GM10266 (cell line): Measurements from ENCODE around the gene ZSWIM4.

Experiments used
- DNase-seq: peaks from one replicate; pipeline ENCODE4 v3.0.0; 2012; ENCODE audit errors: extremely low spot score
- CTCF ChIP-seq: IDR thresholded peaks from 2 replicates; pipeline ENCODE4 v1.5.1; 2012; ENCODE audit warnings: mild to moderate bottlenecking, low read depth; ENCODE audit not compliant: control insufficient read depth, insufficient read depth; ENCODE audit errors: missing control alignments

ZSWIM4 gene

DNA sequence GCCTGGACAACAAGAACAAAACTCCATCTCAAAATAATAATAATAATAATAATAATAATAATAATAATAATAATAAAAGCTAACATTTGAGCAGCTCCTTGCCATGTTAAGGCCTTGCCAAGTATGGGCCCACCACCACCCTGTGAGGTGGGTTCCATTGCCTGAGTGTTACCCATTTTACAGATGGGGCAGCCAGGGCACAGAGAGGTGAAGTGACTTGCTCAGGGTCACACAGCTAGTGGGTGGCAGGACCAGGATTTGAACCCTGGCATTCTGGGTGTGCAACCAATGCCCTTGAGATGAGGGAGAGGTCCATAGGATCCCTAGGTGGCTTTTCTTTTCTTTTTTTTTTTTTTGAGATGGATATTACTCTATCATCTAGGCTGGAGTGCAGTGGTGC is 29.5 kb downstream of the ZSWIM4 start:
- no peak for TF ChIP-seq CTCF

GRCh38 chr19:13825489-13826441 is 30.5 kb downstream of the ZSWIM4 start:
- TF ChIP-seq CTCF, result no peak
- DNase-seq, result no peak

More for the DNA sequence above, 29.5 kb downstream of the ZSWIM4 start:
- no peak for DNase-seq

- DNase-seq, result no peak
- no peak for TF ChIP-seq CTCF
These were observed 31.5 kb downstream of the ZSWIM4 start for GRCh38 chr19:13826652-13827235.

- no peak for TF ChIP-seq CTCF
- no peak for DNase-seq
These were observed 32.4 kb downstream of the ZSWIM4 start for GRCh38 chr19:13827656-13828055.

- no peak for TF ChIP-seq CTCF
- DNase-seq, result no peak
These were observed 35.0 kb downstream of the ZSWIM4 start for GRCh38 chr19:13830114-13830740.

- DNase-seq, result no peak
- TF ChIP-seq CTCF, result no peak
These were observed 35.7 kb downstream of the ZSWIM4 start for GRCh38 chr19:13830741-13831536.
